H9 (cell line): Measurements from ENCODE around the gene CLDN20. TPM values are rescaled to one million over a fixed set of nuclear protein-coding genes. Genes with fewer than 3 reads are reported as not detected.

Experiments used
- DNase-seq: peaks from one replicate; pipeline ENCODE4 v3.0.0-alpha.2; 2017
- H2AFZ ChIP-seq: one replicate; pipeline ENCODE4 v1.6.1; 2013; ENCODE audit warnings: mild to moderate bottlenecking, low read length, control low read depth, moderate library complexity
- H2AK5ac ChIP-seq: 2 replicates; pipeline ENCODE4 v1.6.1; 2013; ENCODE audit warnings: low read length, control low read depth, mixed read lengths; ENCODE audit not compliant: insufficient read length
- H2BK120ac ChIP-seq: one replicate; pipeline ENCODE4 v1.6.1; 2013; ENCODE audit warnings: low read depth, mild to moderate bottlenecking, low read length, control low read depth, inconsistent platforms; ENCODE audit not compliant: poor library complexity, severe bottlenecking
- H2BK12ac ChIP-seq: 2 replicates; pipeline ENCODE4 v1.6.1; 2013; ENCODE audit warnings: low read length, control low read depth, mixed read lengths, low read depth; ENCODE audit not compliant: insufficient read length
- H2BK15ac ChIP-seq: 2 replicates; pipeline ENCODE4 v1.6.1; 2013; ENCODE audit warnings: low read depth, low read length, control low read depth
- H2BK20ac ChIP-seq: one replicate; pipeline ENCODE4 v1.6.1; 2013; ENCODE audit warnings: low read depth, mild to moderate bottlenecking, low read length, control low read depth, inconsistent platforms; ENCODE audit not compliant: poor library complexity, severe bottlenecking
- H2BK5ac ChIP-seq: 2 replicates; pipeline ENCODE4 v1.6.1; 2013; ENCODE audit warnings: low read length, control low read depth, mixed read lengths; ENCODE audit not compliant: insufficient read length
- H3K14ac ChIP-seq: 2 replicates; pipeline ENCODE4 v1.6.1; 2013; ENCODE audit warnings: low read length, control low read depth; ENCODE audit not compliant: insufficient read depth
- H3K18ac ChIP-seq: 2 replicates; pipeline ENCODE4 v1.6.1; 2013; ENCODE audit warnings: low read depth, mild to moderate bottlenecking, mixed read lengths, low read length, control low read depth; ENCODE audit not compliant: insufficient read length
- H3K23ac ChIP-seq: 2 replicates; pipeline ENCODE4 v1.6.1; 2013; ENCODE audit warnings: low read length, control low read depth, mixed read lengths, low read depth; ENCODE audit not compliant: insufficient read length
- H3K23me2 ChIP-seq: 2 replicates; pipeline ENCODE4 v1.6.1; 2013; ENCODE audit warnings: low read depth, mild to moderate bottlenecking, mixed read lengths, low read length, control low read depth; ENCODE audit not compliant: insufficient read length, poor library complexity, severe bottlenecking
- H3K27ac ChIP-seq: 2 replicates; pipeline ENCODE4 v1.5.1; 2013; ENCODE audit warnings: low read length, control low read depth, mixed read lengths, low read depth; ENCODE audit not compliant: insufficient read length
- H3K27me3 ChIP-seq: 2 replicates; pipeline ENCODE4 v1.6.1; 2013; ENCODE audit warnings: low read length, control low read depth, inconsistent platforms; ENCODE audit not compliant: insufficient read depth
- H3K4ac ChIP-seq: 2 replicates; pipeline ENCODE4 v1.6.1; 2013; ENCODE audit warnings: low read depth, mild to moderate bottlenecking, control low read depth, inconsistent platforms, low read length, moderate library complexity
- H3K4me1 ChIP-seq: 2 replicates; pipeline ENCODE4 v1.6.1; 2013; ENCODE audit warnings: low read length, control low read depth, inconsistent platforms; ENCODE audit not compliant: insufficient read depth
- H3K4me2 ChIP-seq: 2 replicates; pipeline ENCODE4 v1.6.1; 2013; ENCODE audit warnings: low read length, control low read depth, mixed read lengths; ENCODE audit not compliant: insufficient read length, insufficient read depth
- H3K56ac ChIP-seq: 2 replicates; pipeline ENCODE4 v1.6.1; 2013; ENCODE audit warnings: low read depth, mild to moderate bottlenecking, mixed read lengths, low read length, control low read depth; ENCODE audit not compliant: insufficient read length
- H3K79me1 ChIP-seq: 2 replicates; pipeline ENCODE4 v1.6.1; 2013; ENCODE audit warnings: low read depth, mild to moderate bottlenecking, moderate library complexity, low read length, control low read depth, inconsistent platforms; ENCODE audit not compliant: insufficient read depth, poor library complexity, severe bottlenecking
- H3K79me2 ChIP-seq: 2 replicates; pipeline ENCODE4 v1.6.1; 2013; ENCODE audit warnings: low read length, control low read depth, inconsistent platforms; ENCODE audit not compliant: insufficient read depth
- H3K9ac ChIP-seq: 2 replicates; pipeline ENCODE4 v1.6.1; 2013; ENCODE audit warnings: low read length, control low read depth, mixed read lengths; ENCODE audit not compliant: insufficient read length; ENCODE audit errors: extremely low read depth
- H3K9me3 ChIP-seq: one replicate; pipeline ENCODE4 v1.6.1; 2013; ENCODE audit warnings: low read depth, low read length, inconsistent platforms; ENCODE audit not compliant: control insufficient read depth
- H3T11ph ChIP-seq: one replicate; pipeline ENCODE4 v1.6.1; 2013; ENCODE audit warnings: mild to moderate bottlenecking, low read length, control low read depth, inconsistent platforms
- H4K20me1 ChIP-seq: one replicate; pipeline ENCODE4 v1.6.1; 2013; ENCODE audit not compliant: control insufficient read depth, insufficient read length, insufficient read depth
- H4K5ac ChIP-seq: 2 replicates; pipeline ENCODE4 v1.6.1; 2013; ENCODE audit warnings: low read depth, mild to moderate bottlenecking, mixed read lengths, low read length, control low read depth; ENCODE audit not compliant: insufficient read length
- H4K8ac ChIP-seq: replicated peaks from 2 replicates; pipeline ENCODE4 v1.6.1; 2013; ENCODE audit warnings: low read length, control low read depth, mixed read lengths, low read depth; ENCODE audit not compliant: insufficient read length
- H4K91ac ChIP-seq: 2 replicates; pipeline ENCODE4 v1.6.1; 2013; ENCODE audit warnings: low read depth, mild to moderate bottlenecking, moderate library complexity, mixed read lengths, low read length, control low read depth; ENCODE audit not compliant: insufficient read length
- H3K27ac Mint-ChIP-seq, 3 experiments: 2 replicates in 2 of 3; 3 replicates in 1 of 3; pipeline ENCODE4 v1.8.0; 2020 to 2021; ENCODE audit warnings: mixed read lengths in 3 of 3, mild to moderate bottlenecking in 1 of 3, moderate library complexity in 1 of 3
- H3K27me3 Mint-ChIP-seq: 2 replicates; pipeline ENCODE4 v1.8.0; 2021; ENCODE audit warnings: low read depth, mild to moderate bottlenecking, moderate library complexity, mixed read lengths
- H3K36me3 Mint-ChIP-seq, 3 experiments: 2 replicates in 2 of 3; 3 replicates in 1 of 3; pipeline ENCODE4 v1.8.0; 2020 to 2021; ENCODE audit warnings: low read depth in 3 of 3, mixed read lengths in 3 of 3; ENCODE audit not compliant: insufficient read depth in 1 of 3
- H3K4me1 Mint-ChIP-seq, 2 experiments: 2 replicates each; pipeline ENCODE4 v1.8.0; 2020; ENCODE audit warnings: mixed read lengths in 2 of 2
- H3K4me3 Mint-ChIP-seq, 2 experiments: 2 replicates in 1 of 2; 3 replicates in 1 of 2; pipeline ENCODE4 v1.8.0; 2020 to 2021; ENCODE audit warnings: mild to moderate bottlenecking in 2 of 2, mixed read lengths in 2 of 2, moderate library complexity in 1 of 2
- H3K9me3 Mint-ChIP-seq, 2 experiments: 2 replicates in 1 of 2; 3 replicates in 1 of 2; pipeline ENCODE4 v1.8.0; 2020; ENCODE audit warnings: mild to moderate bottlenecking in 2 of 2, mixed read lengths in 2 of 2, moderate library complexity in 1 of 2
- WGBS: extraction: QIAGEN DNeasy Blood & Tissue Kit; methylation state at CpG from one replicate; pipeline ENCODE4 v1.1.7; 2013; ENCODE audit warnings: missing lambda C conversion rate, low lambda C conversion rate, mixed read lengths; ENCODE audit not compliant: insufficient read length; ENCODE audit errors: extremely low coverage; 5-methylcytosine and 5-hydroxymethylcytosine counted together
- total RNA-seq: library from RNA; stranded (reverse); gene quantifications from 2 replicates; pipeline ENCODE4 v1.2.1, GENCODE V29; 2021
- TF ChIP-seq, protein P1 (sequence below): fragments of 200-600 bp; sonication (generic); conservative IDR thresholded peaks from 3 replicates; pipeline ENCODE4 v1.8.0; 2021; ENCODE audit warnings: antibody characterized with exemption, mild to moderate bottlenecking

The CLDN20 gene
- total RNA-seq, 1 experiment from 2014 or later = not detected

DNA sequence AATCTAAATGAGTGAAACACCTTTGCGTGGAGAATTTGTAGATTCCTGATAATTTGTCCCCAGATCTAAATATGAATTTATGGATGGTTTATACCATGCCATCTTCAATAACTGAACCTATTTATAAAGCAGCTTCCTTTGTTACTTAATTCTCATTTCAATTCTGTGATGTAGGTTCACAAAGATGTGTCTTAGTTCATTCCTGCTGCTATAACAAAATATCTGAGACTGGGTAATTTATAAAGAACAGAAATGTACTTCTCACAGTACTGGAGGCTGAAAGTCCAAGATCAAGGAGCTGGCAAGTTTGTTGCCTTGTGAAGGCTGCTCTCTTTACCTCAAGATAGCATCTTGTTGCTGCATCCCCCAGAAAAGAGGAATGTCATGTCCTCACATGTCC lies 52.6 kb downstream of the CLDN20 start:
- Histone ChIP-seq H2AK5ac (no peak overlapping the region), H3K23me2 (peaks cover 2% of the 10 kb centered on the region), H3K79me1 (no peaks in the 10 kb centered on the region), H3K9ac (no peak overlapping the region), H3K9me3 (no peaks in the 10 kb centered on the region), H3K14ac (no peak overlapping the region), H3K4me2 (no peak overlapping the region), H2BK120ac (no peak overlapping the region), H2AFZ (no peak overlapping the region), H4K91ac (no peak overlapping the region), H2BK15ac (no peak overlapping the region), H3K23ac (no peak overlapping the region), H3K18ac (no peak overlapping the region), H2BK5ac (no peak overlapping the region), H4K8ac (no peak overlapping the region), H2BK12ac (no peak overlapping the region), H3T11ph (no peak overlapping the region), H3K27ac (no peak overlapping the region), H4K20me1 (no peaks in the 10 kb centered on the region), H4K5ac (no peak overlapping the region), H3K4ac (no peak overlapping the region), H2BK20ac (no peak overlapping the region), H3K4me1 (no peaks in the 10 kb centered on the region; the same call in 1 of the 2 replicates), H3K79me2 (no peaks in the 10 kb centered on the region), H3K27me3 (no peaks in the 10 kb centered on the region), H3K56ac (no peak overlapping the region)
- Mint-ChIP-seq H3K36me3 (peaks cover 1 to 14% (median 12%) of the 10 kb centered on the region in 3 experiments; a peak in 6 of 7 replicates), H3K27ac (no peak overlapping the region), H3K9me3 (no peaks in the 10 kb centered on the region), H3K27me3 (no peaks in the 10 kb centered on the region), H3K4me1 (peaks cover 15 to 16% of the 10 kb centered on the region in 2 experiments), H3K4me3 (peak overlapping the region in 1 of 2 experiments; percentile 4; a peak in 1 of 5 replicates)
- WGBS = no CpG with 5 or more reads among the region's 1 CpG
- TF ChIP-seq, protein P1, sequence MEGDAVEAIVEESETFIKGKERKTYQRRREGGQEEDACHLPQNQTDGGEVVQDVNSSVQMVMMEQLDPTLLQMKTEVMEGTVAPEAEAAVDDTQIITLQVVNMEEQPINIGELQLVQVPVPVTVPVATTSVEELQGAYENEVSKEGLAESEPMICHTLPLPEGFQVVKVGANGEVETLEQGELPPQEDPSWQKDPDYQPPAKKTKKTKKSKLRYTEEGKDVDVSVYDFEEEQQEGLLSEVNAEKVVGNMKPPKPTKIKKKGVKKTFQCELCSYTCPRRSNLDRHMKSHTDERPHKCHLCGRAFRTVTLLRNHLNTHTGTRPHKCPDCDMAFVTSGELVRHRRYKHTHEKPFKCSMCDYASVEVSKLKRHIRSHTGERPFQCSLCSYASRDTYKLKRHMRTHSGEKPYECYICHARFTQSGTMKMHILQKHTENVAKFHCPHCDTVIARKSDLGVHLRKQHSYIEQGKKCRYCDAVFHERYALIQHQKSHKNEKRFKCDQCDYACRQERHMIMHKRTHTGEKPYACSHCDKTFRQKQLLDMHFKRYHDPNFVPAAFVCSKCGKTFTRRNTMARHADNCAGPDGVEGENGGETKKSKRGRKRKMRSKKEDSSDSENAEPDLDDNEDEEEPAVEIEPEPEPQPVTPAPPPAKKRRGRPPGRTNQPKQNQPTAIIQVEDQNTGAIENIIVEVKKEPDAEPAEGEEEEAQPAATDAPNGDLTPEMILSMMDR = no peak
- DNase-seq = no peak
